ENCODE results near the gene ZNF324.

DNA sequence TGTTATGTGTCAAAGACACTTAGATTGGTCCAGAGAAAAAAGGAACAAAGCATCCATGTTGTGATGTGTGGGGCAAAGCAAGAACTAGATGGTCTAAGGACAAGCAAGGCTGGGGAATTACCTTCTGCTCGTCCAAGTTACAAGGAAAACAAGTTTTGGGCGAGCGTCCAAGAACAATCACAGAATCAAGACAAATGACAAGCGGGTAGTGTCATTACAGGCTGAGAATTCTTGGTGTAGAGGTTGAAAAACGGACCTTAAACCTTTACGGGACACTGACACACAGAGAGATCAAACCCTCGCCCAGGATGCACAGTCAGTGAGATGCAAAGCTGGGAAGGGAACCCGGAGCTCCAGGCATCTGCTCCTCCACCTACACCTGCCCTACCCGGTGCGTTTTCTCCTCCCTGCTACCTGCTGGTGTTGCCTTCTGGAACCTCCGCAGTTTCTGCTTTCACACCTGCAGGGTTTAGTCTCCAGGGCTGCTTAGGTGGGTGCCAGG, 16.0 kb upstream of the ZNF324 start:
- TF ChIP-seq, protein P1, sequence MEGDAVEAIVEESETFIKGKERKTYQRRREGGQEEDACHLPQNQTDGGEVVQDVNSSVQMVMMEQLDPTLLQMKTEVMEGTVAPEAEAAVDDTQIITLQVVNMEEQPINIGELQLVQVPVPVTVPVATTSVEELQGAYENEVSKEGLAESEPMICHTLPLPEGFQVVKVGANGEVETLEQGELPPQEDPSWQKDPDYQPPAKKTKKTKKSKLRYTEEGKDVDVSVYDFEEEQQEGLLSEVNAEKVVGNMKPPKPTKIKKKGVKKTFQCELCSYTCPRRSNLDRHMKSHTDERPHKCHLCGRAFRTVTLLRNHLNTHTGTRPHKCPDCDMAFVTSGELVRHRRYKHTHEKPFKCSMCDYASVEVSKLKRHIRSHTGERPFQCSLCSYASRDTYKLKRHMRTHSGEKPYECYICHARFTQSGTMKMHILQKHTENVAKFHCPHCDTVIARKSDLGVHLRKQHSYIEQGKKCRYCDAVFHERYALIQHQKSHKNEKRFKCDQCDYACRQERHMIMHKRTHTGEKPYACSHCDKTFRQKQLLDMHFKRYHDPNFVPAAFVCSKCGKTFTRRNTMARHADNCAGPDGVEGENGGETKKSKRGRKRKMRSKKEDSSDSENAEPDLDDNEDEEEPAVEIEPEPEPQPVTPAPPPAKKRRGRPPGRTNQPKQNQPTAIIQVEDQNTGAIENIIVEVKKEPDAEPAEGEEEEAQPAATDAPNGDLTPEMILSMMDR (IDR thresholded peaks at IDR 0.05) = no peak
- no peak for TF ChIP-seq POLR2AphosphoS5 (IDR thresholded peaks at IDR 0.05)
- no peak for TF ChIP-seq POLR2A (IDR thresholded peaks at IDR 0.05)

All from upper lobe of left lung (tissue), 4 donors.